GM18868 (cell line): ENCODE measurements around the gene AKR7A3.
A peak's percentile ranks its signal among the peaks of the same experiment; 100 is the strongest.
"Not testable (repeated sequence)": the region's sequence is repeated elsewhere in the genome, so short reads cannot be mapped to it uniquely, and the experiment has no call there.

ENCODE experiments used
- ATAC-seq: cut with Tn5 transposase; IDR thresholded peaks from one replicate; pipeline ENCODE4 v1.9.1; 2021; ENCODE audit warnings: mild to moderate bottlenecking, moderate library complexity; ENCODE audit not compliant: unreplicated experiment

Gene AKR7A3

DNA sequence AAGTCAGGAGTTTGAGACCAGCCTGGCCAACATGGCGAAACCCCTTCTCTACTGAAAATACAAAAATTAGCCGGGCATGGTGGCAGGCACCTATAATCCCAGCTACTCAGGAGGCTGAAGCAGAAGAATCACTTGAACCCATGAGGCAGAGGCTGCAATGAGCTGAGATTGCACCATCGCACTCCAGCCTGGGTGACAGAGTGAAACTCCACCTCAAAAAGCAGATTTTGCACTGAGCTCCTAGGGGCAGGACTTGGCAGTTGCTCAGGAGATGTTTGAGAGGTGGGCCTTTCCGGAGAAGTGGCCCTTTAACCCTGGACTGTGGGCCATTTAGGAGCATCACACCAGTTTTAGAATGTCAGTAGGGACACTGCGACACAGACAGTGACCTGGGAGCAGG is 32.3 kb downstream of the AKR7A3 start:
- not testable (repeated sequence) for ATAC-seq

DNA sequence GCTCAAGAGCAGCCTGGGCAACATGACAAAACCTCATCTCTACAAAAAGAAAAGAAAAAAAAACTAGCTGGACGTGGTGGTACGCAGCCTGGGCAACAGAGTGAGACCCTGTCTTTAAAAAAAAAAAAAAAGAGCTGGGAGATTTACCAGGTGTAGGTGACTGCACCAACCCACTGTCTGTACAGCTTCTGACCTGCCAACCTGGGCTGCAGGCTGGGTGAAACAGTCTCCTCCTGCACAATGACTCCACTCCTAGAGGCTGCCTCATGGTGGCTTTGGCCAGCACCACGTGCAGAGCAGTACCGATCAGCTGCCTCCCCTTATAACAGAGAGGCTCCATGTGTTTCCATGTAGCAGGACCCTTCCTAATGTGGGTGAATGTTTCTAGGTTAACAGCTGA is 33.3 kb downstream of the AKR7A3 start:
- no peak for ATAC-seq

DNA sequence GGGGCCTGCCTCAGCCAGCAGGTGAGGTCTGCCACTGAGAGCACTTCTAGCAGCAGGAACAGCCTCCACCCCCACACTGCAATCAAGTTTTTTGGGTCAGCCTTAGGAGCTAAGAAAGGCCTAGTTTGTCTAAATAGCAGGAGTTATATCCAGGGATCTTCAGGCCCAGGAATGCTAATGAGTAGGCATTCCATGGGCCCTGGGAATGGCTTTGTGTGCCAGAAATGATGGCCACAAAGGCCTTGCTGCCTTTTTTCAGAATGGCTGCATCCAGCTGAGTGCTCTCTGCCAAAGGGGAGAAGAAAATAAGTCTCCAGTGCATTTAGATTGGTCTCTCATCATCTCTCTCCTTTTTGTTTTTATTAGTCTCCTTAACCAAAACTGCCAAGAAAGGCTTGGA is 34.2 kb downstream of the AKR7A3 start:
- no peak for ATAC-seq

DNA sequence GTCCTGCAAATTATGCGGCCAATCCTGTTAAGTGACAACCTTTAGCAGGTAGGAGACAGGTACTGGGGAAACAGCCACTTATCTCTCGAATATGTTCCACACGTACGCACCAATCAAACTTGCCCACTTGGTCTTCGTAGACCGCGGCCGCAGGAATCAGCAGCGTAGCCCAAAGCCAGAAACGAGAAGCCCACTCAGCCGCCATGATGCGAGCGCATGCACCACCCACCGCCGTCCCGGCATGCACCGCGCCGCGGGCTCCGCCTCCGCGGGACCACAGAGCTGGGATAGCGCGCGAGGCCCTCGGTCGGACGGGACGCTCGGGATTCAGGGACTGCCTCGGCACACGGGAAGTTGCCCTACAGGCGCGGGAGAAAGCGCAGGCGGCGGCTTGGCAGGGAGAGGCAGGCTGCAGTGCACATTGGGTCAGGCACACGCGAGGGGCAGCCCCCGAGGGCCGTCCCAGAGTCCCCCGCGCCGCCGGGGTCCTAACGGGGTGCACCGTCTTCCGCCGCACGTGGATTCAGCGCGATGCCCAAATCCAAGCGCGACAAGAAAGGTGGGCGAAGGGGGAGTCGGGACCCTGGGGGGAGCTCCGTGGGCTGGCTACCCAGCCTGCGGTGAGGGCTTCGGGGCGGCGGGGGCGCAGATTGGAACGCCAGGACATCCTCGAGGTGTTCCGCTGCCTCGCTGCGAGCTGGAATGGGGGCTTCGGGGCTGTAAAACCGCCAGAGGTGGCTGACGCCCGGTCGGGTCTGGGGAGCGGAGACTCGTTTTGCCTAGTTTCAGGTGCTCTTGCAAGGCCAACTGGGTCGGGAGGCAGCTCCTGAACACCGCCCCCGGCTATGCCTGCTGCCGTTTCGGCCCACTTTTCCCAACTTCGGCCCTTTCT is 37.0 kb downstream of the AKR7A3 start, which contains the start of the genes EMC1 and MRTO4:
Gene EMC1, minus strand, starts transcription at position 220 of the 892 bp plus-strand sequence. Its CDS starts 15 bp downstream, at position 205.
Gene MRTO4, plus strand, starts transcription at position 501 of the 892 bp plus-strand sequence. Its CDS starts 31 bp downstream, at position 532.
- peak; percentile 86 for ATAC-seq

DNA sequence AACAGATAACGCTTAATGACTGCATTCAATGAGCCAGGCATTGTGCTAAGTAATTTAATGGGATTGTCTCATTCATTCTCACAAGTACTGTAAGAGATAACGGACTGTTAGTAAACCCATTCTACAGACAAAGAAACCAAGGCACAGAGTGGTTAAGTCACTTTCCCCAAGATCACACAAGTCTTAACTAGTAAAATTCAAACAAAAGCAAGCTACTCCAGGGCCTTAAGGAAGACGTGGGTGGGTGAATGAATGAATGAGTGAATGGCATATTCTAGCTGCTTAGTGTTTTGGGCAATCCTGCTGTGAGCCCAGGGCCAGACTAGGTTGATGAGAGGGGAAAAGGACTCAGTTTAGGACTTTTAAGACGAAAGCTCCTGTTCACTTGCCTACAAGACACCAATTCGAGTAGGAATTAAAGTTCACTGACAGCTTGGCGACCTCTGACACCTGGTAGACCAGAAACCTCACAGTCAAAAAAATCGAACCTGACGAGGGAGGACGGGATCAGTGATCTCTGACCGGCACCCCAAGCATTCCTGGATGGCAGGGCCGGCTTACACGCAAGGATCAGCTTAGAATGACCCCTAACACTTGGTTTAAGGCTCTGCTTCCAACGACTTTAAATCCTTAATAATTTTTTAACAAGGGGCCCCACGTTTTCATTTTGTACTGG is 37.8 kb downstream of the AKR7A3 start:
- no peak for ATAC-seq

DNA sequence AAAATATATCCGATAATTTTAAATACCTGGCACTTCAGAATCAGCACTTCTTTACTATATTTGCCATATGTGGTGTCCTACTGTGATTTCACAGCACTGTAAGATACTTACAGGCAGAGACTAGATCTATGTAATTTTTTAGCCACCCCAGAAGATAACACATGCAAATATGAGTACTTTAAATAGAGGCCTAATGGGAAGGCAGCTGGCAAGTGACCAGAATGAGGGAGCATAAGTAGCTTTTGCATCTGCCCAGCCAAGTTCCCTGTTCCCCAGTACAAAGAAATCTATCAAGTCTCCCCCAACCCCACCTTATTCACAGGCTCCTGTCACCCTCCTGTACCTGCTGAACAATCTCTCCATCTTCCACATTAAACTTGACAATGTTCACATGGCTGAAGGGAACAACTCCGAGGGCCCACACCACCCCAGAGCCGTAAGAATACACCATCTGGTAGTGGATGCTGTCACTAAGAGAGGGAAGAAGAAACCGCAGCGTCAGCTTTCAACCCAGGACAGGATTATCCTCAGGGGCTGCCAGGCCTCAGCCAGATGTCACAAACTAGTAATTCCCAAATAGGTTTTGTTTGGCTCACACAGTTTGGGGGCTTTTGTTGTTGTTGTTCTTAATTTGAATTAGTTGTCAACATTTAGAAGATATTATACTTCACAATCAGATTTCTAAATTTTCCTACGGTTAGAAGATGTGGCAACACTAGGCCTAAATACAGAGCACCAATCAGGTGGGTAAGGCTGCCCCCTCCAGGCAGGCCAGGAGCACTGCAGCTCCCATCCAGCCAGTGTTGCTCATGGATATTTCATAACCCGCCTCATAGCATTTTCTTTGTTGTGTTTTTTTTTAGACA is 47.7 kb downstream of the AKR7A3 start:
- no peak for ATAC-seq

DNA sequence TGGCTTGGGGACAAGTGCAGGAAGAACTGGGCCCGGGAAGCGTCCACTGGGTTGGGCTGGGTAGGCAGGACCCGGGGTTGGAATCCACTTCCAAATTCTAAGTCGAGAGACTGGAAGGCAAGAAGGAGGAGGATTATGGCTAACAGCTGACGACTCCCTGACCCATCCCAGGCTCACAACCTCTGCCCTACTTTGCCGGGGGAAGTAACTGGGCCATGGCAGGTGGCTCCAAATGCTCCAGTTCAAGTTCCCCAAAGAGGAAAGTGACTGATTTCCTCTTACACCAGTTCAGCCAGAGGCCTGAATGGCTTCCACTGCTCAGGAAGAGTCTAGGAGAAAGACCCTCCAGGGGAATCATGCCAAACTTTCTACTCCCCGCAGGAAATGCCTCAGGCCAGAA is 48.7 kb downstream of the AKR7A3 start:
- ATAC-seq: no peak

DNA sequence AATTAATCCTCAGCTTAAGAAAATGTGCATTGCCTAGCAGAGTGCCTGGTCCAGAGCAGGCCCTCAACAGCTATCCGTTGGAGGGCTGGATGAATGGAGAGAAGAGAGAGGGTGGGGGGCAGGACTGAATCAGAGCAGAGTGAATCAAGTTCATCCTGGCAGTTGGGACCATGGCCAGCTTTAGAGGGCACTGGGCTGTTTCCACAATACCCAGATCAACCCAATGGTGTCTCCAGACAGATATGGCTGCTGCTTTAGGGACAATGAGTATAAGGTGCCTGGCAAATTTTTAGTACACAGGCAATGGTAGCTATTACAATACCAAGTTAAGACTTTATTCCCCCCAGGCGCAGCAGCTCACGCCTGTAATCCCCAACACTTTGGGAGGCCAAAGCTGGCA is 54.3 kb downstream of the AKR7A3 start:
- no peak for ATAC-seq
